Measurements from ENCODE around the gene UVSSA. TPM values are rescaled to one million over a fixed set of nuclear protein-coding genes. Genes with fewer than 3 reads are reported as not detected.

The UVSSA gene
- total and polyA plus RNA-seq, 2 donors (not counting 1 experiment from before 2014, with no cell fraction given): 34.6 to 40.5 TPM

DNA sequence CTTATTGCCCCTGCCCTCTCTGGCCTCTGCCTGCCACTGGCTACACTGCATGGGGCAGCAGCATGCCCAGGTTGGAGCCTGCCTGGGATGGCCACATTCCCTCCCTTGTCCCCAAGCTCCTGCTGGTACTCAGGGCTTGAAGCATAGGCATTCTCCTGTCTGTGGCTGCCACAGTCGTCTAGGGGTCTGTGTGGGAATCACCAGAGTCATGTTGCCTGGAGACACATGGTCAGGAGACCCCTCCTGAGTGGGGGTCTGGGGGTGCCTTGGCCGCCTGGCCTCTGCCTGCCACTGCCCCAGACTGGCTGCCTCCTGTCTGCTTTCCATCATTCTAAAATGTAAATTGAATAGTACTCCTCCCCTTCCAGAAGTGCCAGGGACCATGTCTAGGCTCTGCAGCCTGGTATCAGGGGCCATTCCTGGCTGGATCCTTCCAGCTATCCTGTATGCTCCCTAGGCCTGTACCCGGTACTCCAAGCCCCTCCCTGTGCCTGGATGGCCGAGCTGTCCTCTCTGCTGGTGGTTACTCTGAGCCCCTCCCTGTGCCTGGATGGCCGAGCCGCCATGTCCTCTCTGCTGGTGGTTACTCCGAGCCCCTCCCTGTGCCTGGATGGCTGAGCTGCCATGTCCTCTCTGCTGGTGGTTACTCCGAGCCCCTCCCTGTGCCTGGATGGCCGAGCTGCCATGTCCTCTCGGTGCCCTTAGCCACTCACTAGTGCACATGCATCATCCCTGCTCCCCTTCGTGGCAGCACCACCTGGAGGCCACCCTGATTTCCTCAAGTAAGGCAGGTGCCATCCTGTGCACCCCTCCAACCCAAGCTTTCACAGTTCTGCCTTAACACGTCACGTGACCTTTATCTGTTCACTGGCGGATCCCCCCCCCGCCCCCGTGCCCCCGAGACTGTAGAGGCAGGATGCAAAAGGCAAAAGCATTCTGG, 64.7 kb downstream of the UVSSA start:
- Histone ChIP-seq H3K4me3 (ENCODE audit: control extremely low read depth in 1 of 5, extremely low read depth in 1 of 5, insufficient read depth in 1 of 5, low read depth in 2 of 5, low read length in 4 of 5) (no peak overlapping the region), H4K20me1 (ENCODE audit: control insufficient read depth, insufficient read depth, low read length, poor library complexity, severe bottlenecking) (no peaks in the 10 kb centered on the region), H2AFZ (ENCODE audit: insufficient read depth, low read depth, low read length, poor library complexity, severe bottlenecking) (no peak overlapping the region), H3K27me3 (replicated peaks in 1 of 4; ENCODE audit: control extremely low read depth in 1 of 4, control insufficient read depth in 3 of 4, insufficient read depth in 4 of 4, low read length in 3 of 4) (peaks cover 0 to 74% (median 31%) of the 10 kb centered on the region in 4 experiments), H3K79me2 (ENCODE audit: control insufficient read depth, insufficient read depth, low read length) (no peaks in the 10 kb centered on the region), H3K9ac (ENCODE audit: low read length) (no peak overlapping the region), H3K36me3 (replicated peaks in 1 of 2; ENCODE audit: control extremely low read depth in 1 of 2, control insufficient read depth in 1 of 2, extremely low read depth in 1 of 2, insufficient read depth in 2 of 2, low read length in 1 of 2) (no peaks in the 10 kb centered on the region), H3K9me3 (ENCODE audit: control extremely low read depth in 1 of 3, control insufficient read depth in 2 of 3, insufficient read depth in 1 of 3, low read length in 2 of 3) (peaks cover 0 to 70% (median 0%) of the 10 kb centered on the region in 3 donors), H3K4me1 (ENCODE audit: control insufficient read depth in 2 of 2, insufficient read depth in 2 of 2, low read length in 2 of 2) (peaks cover 0 to 12% of the 10 kb centered on the region in 2 donors), H3K4me2 (replicated peaks; ENCODE audit: low read depth, low read length, poor library complexity, severe bottlenecking) (no peak overlapping the region), H3K27ac (ENCODE audit: low read length in 2 of 2) (no peak overlapping the region)
- no peaks in the 10 kb centered on the region for H3K9me3 Mint-ChIP-seq (ENCODE audit: insufficient read depth)
- TF ChIP-seq, protein P1, sequence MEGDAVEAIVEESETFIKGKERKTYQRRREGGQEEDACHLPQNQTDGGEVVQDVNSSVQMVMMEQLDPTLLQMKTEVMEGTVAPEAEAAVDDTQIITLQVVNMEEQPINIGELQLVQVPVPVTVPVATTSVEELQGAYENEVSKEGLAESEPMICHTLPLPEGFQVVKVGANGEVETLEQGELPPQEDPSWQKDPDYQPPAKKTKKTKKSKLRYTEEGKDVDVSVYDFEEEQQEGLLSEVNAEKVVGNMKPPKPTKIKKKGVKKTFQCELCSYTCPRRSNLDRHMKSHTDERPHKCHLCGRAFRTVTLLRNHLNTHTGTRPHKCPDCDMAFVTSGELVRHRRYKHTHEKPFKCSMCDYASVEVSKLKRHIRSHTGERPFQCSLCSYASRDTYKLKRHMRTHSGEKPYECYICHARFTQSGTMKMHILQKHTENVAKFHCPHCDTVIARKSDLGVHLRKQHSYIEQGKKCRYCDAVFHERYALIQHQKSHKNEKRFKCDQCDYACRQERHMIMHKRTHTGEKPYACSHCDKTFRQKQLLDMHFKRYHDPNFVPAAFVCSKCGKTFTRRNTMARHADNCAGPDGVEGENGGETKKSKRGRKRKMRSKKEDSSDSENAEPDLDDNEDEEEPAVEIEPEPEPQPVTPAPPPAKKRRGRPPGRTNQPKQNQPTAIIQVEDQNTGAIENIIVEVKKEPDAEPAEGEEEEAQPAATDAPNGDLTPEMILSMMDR (IDR thresholded peaks at IDR 0.05): no peak
- TF ChIP-seq EZH2 (IDR thresholded peaks at IDR 0.05; ENCODE audit: borderline replicate concordance, insufficient read depth, low read depth, low read length, poor library complexity, severe bottlenecking): no peak
- ChIA-PET CTCF (no interaction called here), POLR2A (no interaction called here)
- intact Hi-C loops (cut with micrococcal nuclease): no loop called here
- no peak overlapping the region for H3K4me3 Mint-ChIP-seq
- H3K4me1 Mint-ChIP-seq: peaks cover 4% of the 10 kb centered on the region
- H3K27me3 Mint-ChIP-seq: peaks cover 41% of the 10 kb centered on the region
- no peak overlapping the region for H3K27ac Mint-ChIP-seq
- 57% methylated on average over 13 of the region's 17 CpGs for WGBS (ENCODE audit: insufficient coverage)
- no peak for ATAC-seq (ENCODE audit: low read depth)
- DNase-seq: no peak

Measured in B cell (primary cell).